NCI-H128 (cell line): ENCODE measurements around the gene CGGBP1.
"Not testable (repeated sequence)": the region's sequence is repeated elsewhere in the genome, so short reads cannot be mapped to it uniquely, and the experiment has no call there.

Experiments used
- DNase-seq: peaks from one replicate; lab custom pipeline; 2025; ENCODE audit not compliant: unreplicated experiment; lab: John Stamatoyannopoulos, UW

The CGGBP1 gene

GRCh38 chr3:88034491-88035275, 24.1 kb downstream of the CGGBP1 start:
- no peak for DNase-seq

- no peak for DNase-seq
Measured at GRCh38 chr3:88033808-88034207, 25.0 kb downstream of the CGGBP1 start.

GRCh38 chr3:88033079-88033478, 25.7 kb downstream of the CGGBP1 start:
- no peak for DNase-seq

- DNase-seq, result no peak
Measured at GRCh38 chr3:88032245-88032644, 26.6 kb downstream of the CGGBP1 start.

GRCh38 chr3:88031642-88032077, 27.1 kb downstream of the CGGBP1 start:
- no peak for DNase-seq

GRCh38 chr3:88030210-88030609, 28.6 kb downstream of the CGGBP1 start:
- no peak for DNase-seq

- no peak for DNase-seq
Measured at GRCh38 chr3:88028876-88029275, 29.9 kb downstream of the CGGBP1 start.

- no peak for DNase-seq
Measured at GRCh38 chr3:88025001-88025552, 33.7 kb downstream of the CGGBP1 start.

- no peak for DNase-seq
Measured at GRCh38 chr3:88019024-88019423, 39.8 kb downstream of the CGGBP1 start.

GRCh38 chr3:88015656-88016055, 43.1 kb downstream of the CGGBP1 start:
- DNase-seq, result not testable (repeated sequence)

GRCh38 chr3:88013592-88013991, 45.2 kb downstream of the CGGBP1 start:
- DNase-seq, result no peak

- no peak for DNase-seq
Measured at GRCh38 chr3:88010810-88011209, 48.0 kb downstream of the CGGBP1 start.

- no peak for DNase-seq
Measured at GRCh38 chr3:88009066-88009465, 49.7 kb downstream of the CGGBP1 start.

GRCh38 chr3:88005066-88005465, 53.7 kb downstream of the CGGBP1 start:
- no peak for DNase-seq

GRCh38 chr3:88003115-88003755, 55.6 kb downstream of the CGGBP1 start:
- DNase-seq, result no peak

- no peak for DNase-seq
Measured at GRCh38 chr3:88002448-88002847, 56.4 kb downstream of the CGGBP1 start.
